CD4-positive, alpha-beta T cell treated with Interleukin-6 for 4 hours (primary cell): ENCODE data around the gene TUBB3.
"Not testable (repeated sequence)": the region's sequence is repeated elsewhere in the genome, so short reads cannot be mapped to it uniquely, and the experiment has no call there.

Source experiments
- DNase-seq: peaks from one replicate; pipeline ENCODE4 v3.0.0-alpha.2; 2020; ENCODE audit warnings: mixed read lengths

Gene TUBB3

GRCh38 chr16:89902980-89903379 lies 20.2 kb upstream of the TUBB3 start:
- DNase-seq: no peak

- DNase-seq: no peak
Observed at GRCh38 chr16:89903908-89904515, 19.1 kb upstream of the TUBB3 start.

- no peak for DNase-seq
Observed at GRCh38 chr16:89904606-89905510, 18.3 kb upstream of the TUBB3 start.

GRCh38 chr16:89905511-89906139 lies 17.5 kb upstream of the TUBB3 start:
- DNase-seq: no peak

GRCh38 chr16:89906140-89907025 lies 16.8 kb upstream of the TUBB3 start:
- no peak for DNase-seq

- DNase-seq: no peak
Observed at GRCh38 chr16:89907055-89907814, 15.9 kb upstream of the TUBB3 start.

GRCh38 chr16:89908236-89908635 lies 14.9 kb upstream of the TUBB3 start:
- DNase-seq: no peak

- DNase-seq: peak; percentile 72
Observed at GRCh38 chr16:89909777-89910716, 13.1 kb upstream of the TUBB3 start.

GRCh38 chr16:89910717-89911354 lies 12.3 kb upstream of the TUBB3 start:
- no peak for DNase-seq

- no peak for DNase-seq
Observed at GRCh38 chr16:89911375-89911774, 11.8 kb upstream of the TUBB3 start.

GRCh38 chr16:89912143-89912542 lies 11.0 kb upstream of the TUBB3 start:
- DNase-seq: no peak

- DNase-seq: no peak
Observed at GRCh38 chr16:89912627-89913026, 10.5 kb upstream of the TUBB3 start.

- no peak for DNase-seq
Observed at GRCh38 chr16:89913408-89914387, 9.4 kb upstream of the TUBB3 start.

GRCh38 chr16:89914642-89915285 lies 8.4 kb upstream of the TUBB3 start:
- not testable (repeated sequence) for DNase-seq

- DNase-seq: no peak
Observed at GRCh38 chr16:89915303-89916232, 7.6 kb upstream of the TUBB3 start.

GRCh38 chr16:89917773-89918452 lies 5.2 kb upstream of the TUBB3 start:
- DNase-seq: peak; percentile 76
